Renal cortex interstitium (tissue), 11 donors: ENCODE results near the gene TRIM42. TPM values are rescaled to one million over a fixed set of nuclear protein-coding genes. Genes with fewer than 3 reads are reported as not detected.

Source experiments
- DNase-seq, 11 donors: peaks; one replicate each; pipeline ENCODE4 v3.0.0-alpha.2; 2013; ENCODE audit warnings: low read depth in 9 of 11, low spot score in 4 of 11; ENCODE audit errors: extremely low read depth in 1 of 11
- polyA plus RNA-seq, 3 donors: library from polyadenylated mRNA; unstranded; fragments of 120-200 nt; gene quantifications; one replicate each; pipeline ENCODE4 v1.2.1, GENCODE V29; 2013; ENCODE audit not compliant: insufficient read length in 3 of 3

The TRIM42 gene
- polyA plus RNA-seq, 3 donors = not detected

DNA sequence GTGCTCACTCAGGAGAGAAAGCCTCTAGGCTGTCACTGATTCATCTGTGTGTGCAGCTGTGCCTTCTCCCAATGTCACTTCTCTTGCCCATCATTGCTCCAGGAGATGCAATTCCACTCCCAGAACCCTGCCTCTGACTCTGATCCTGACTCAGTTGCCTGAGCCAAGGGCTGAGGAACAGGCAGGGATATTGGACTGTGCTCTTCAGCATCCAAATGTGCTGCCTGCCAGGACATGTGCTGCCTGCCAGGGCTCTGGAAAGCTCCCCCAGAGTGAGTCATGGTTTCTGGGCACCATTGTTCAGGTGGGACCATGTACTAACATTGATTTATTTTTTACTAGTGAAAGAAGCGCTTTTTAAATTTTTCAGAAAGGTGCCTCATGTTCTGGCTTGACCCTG, 71.0 kb downstream of the TRIM42 start:
- no peak for DNase-seq
